ENCODE data around the gene TWNK.

The TWNK gene

GRCh38 chr10:101031128-101031795 is 43.9 kb downstream of the TWNK start, which contains the start of the genes PDZD7 and SFXN3 (continued):
- no peak for TF ChIP-seq CTCF (tag by site-specific recombination; IDR thresholded peaks at IDR 0.05)
- no peak for TF ChIP-seq ZNF654 (tag by site-specific recombination; IDR thresholded peaks at IDR 0.05; ENCODE audit: low read depth)
- peak; percentile 10; the same call in 1 of the 2 replicates for TF ChIP-seq ZNF777 (tag by site-specific recombination; IDR thresholded peaks at IDR 0.05; ENCODE audit: borderline replicate concordance)
- no peak for TF ChIP-seq ZNF37A (tag by site-specific recombination; IDR thresholded peaks at IDR 0.05)
- TF ChIP-seq SCRT2 (tag by site-specific recombination; IDR thresholded peaks at IDR 0.05), result no peak
- no peak for TF ChIP-seq ZNF473 (tag by site-specific recombination; IDR thresholded peaks at IDR 0.05)
- TF ChIP-seq ZFHX2 (tag by site-specific recombination; conservative IDR thresholded peaks at IDR 0.05), result peak; percentile 89
- peak; percentile 58 for TF ChIP-seq ZNF629 (tag by site-specific recombination; IDR thresholded peaks at IDR 0.05)
- no peak for TF ChIP-seq ZNF184 (tag by site-specific recombination; IDR thresholded peaks at IDR 0.05)
- TF ChIP-seq ZNF26 (tag by site-specific recombination; IDR thresholded peaks at IDR 0.05), result no peak
- TF ChIP-seq ZSCAN16 (tag by site-specific recombination; IDR thresholded peaks at IDR 0.05), result 0 out of 2 replicates have a peak, but pooled peaks have one; percentile 16
- TF ChIP-seq ZNF560 (tag by site-specific recombination; IDR thresholded peaks at IDR 0.05; ENCODE audit: borderline replicate concordance), result no peak
- peak; percentile 39; the same call in 1 of the 2 replicates for TF ChIP-seq ZNF561 (tag by site-specific recombination; IDR thresholded peaks at IDR 0.05; ENCODE audit: borderline replicate concordance)
- no peak for TF ChIP-seq ZBTB8A (tag by site-specific recombination; IDR thresholded peaks at IDR 0.05)
- no peak for TF ChIP-seq FEZF1 (tag by site-specific recombination; IDR thresholded peaks at IDR 0.05)
- no peak for TF ChIP-seq ZNF416 (tag by site-specific recombination; IDR thresholded peaks at IDR 0.05)
- no peak for TF ChIP-seq INSM2 (tag by site-specific recombination; IDR thresholded peaks at IDR 0.05)
- TF ChIP-seq ZNF223 (tag by site-specific recombination; IDR thresholded peaks at IDR 0.05), result peak; percentile 30; the same call in 1 of the 2 replicates
- TF ChIP-seq PRDM2 (tag by site-specific recombination; IDR thresholded peaks at IDR 0.05; ENCODE audit: borderline replicate concordance), result no peak
- 0 out of 2 replicates have a peak, but pooled peaks have one; percentile 9 for TF ChIP-seq ZNF76 (tag by site-specific recombination; IDR thresholded peaks at IDR 0.05; ENCODE audit: borderline replicate concordance, low read depth)
- TF ChIP-seq ZNF24 (tag by site-specific recombination; IDR thresholded peaks at IDR 0.05), result no peak
- peak; percentile 98 for TF ChIP-seq ZNF341 (tag by site-specific recombination; IDR thresholded peaks at IDR 0.05; ENCODE audit: low read depth)
- TF ChIP-seq ZNF350 (tag by site-specific recombination; IDR thresholded peaks at IDR 0.05), result no peak
- TF ChIP-seq ZNF843 (tag by site-specific recombination; IDR thresholded peaks at IDR 0.05), result no peak
- no peak for TF ChIP-seq ZNF292 (tag by site-specific recombination; IDR thresholded peaks at IDR 0.05; ENCODE audit: borderline replicate concordance, low read depth)
- TF ChIP-seq SP7 (tag by site-specific recombination; IDR thresholded peaks at IDR 0.05), result no peak
- no peak for TF ChIP-seq ZNF280D (tag by site-specific recombination; IDR thresholded peaks at IDR 0.05)
